Subcutaneous abdominal adipose tissue (tissue), 5 donors: ENCODE results near the gene HBG1.

Source experiments
- H3K27ac ChIP-seq: one replicate; pipeline ENCODE4 v1.7.0; 2013; ENCODE audit warnings: low read depth, mild to moderate bottlenecking, inconsistent platforms, low read length, moderate library complexity
- H3K27me3 ChIP-seq, 5 donors: one replicate each; pipeline ENCODE4 v1.7.0; 2013; ENCODE audit warnings: low read length in 5 of 5, inconsistent platforms in 1 of 5; ENCODE audit not compliant: control insufficient read depth in 5 of 5, insufficient read depth in 4 of 5
- H3K36me3 ChIP-seq, 5 donors: one replicate each; pipeline ENCODE4 v1.7.0; 2013; ENCODE audit warnings: low read length in 5 of 5; ENCODE audit not compliant: control insufficient read depth in 5 of 5, insufficient read depth in 5 of 5
- H3K4me1 ChIP-seq, 5 donors: one replicate each; pipeline ENCODE4 v1.7.0; 2013; ENCODE audit warnings: low read length in 5 of 5, mild to moderate bottlenecking in 3 of 5, moderate library complexity in 1 of 5; ENCODE audit not compliant: control insufficient read depth in 5 of 5, insufficient read depth in 5 of 5
- H3K4me3 ChIP-seq, 5 donors: one replicate each; pipeline ENCODE4 v1.7.0; 2013; ENCODE audit warnings: low read length in 5 of 5, low read depth in 1 of 5
- H3K9ac ChIP-seq, 5 donors: one replicate each; pipeline ENCODE4 v1.7.0; 2013; ENCODE audit warnings: low read length in 5 of 5, mild to moderate bottlenecking in 4 of 5, moderate library complexity in 3 of 5
- H3K9me3 ChIP-seq, 5 donors: one replicate each; pipeline ENCODE4 v1.7.0; 2013; ENCODE audit warnings: low read length in 5 of 5; ENCODE audit not compliant: control insufficient read depth in 5 of 5
- donor health status: healthy.
- donor health status: healthy.
- donor health status: healthy.
- donor health status: healthy.
- donor health status: healthy.

HBG1 gene

DNA sequence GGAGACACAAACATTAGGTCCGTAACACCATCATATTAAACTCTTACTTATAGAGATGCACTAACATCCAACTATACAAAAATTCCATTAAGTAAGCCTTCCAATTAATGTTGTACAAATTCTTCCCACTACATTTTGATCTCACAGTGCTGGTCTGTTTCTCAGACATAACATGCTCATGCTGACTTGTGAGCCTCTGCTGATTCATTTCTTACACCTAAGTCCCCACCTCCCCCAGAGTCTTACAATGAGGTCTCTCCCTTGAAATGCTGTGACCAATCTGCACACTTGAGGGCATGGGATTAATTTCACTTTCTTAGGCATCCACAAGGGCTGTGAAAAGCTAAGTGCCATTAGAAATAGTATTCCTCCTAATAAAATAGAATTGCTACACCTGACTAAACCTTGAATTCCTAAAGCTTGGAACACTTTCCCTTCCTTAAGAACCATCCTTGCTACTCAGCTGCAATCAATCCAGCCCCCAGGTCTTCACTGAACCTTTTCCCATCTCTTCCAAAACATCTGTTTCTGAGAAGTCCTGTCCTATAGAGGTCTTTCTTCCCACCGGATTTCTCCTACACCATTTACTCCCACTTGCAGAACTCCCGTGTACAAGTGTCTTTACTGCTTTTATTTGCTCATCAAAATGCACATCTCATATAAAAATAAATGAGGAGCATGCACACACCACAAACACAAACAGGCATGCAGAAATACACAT is 2.0 kb downstream of the HBG1 start:
- no peaks in the 10 kb centered on the region for H3K36me3 ChIP-seq
- H3K4me1 ChIP-seq = no peaks in the 10 kb centered on the region
- H3K9me3 ChIP-seq = no peaks in the 10 kb centered on the region
- H3K27ac ChIP-seq = no peak overlapping the region
- no peak overlapping the region for H3K9ac ChIP-seq
- no peak overlapping the region for H3K4me3 ChIP-seq
- H3K27me3 ChIP-seq = peaks cover 0 to 6% (median 0%) of the 10 kb centered on the region in 5 donors

DNA sequence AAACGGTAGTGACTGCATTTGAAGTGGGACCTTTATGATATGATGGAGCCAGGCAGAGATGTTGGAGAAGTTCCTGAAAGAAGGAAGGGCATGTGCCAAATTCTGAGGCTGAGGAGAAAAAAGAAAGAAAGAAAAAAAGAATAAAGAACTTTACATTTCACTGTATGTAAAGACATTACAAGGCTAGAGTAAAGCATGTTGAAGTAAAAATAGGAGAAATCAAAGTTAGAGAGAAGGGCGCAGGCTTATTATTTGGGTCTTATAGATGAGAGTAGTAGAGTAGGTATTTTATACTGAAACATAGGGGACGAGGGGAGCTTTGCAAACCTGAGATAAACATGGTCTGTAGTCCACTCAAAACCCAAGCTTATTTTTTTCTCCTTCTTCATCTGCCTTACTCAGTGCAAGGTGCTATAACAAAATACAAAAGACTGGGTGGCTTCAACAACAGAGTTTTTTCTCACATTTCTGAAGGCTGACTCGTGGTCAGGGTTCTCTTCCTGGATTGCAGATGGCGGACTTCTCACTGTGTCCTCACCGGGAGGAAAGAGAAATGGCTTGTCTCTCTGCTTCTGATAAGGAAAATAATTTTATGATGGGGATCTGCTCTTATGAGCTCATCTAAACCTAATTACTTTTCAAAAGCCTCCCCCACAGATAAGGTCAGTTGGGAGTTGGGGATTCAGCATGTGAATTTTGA is 2.7 kb downstream of the HBG1 start:
- no peaks in the 10 kb centered on the region for H3K4me1 ChIP-seq
- H3K27me3 ChIP-seq = peaks cover 0 to 6% (median 0%) of the 10 kb centered on the region in 5 donors
- no peak overlapping the region for H3K9ac ChIP-seq
- no peak overlapping the region for H3K4me3 ChIP-seq
- H3K27ac ChIP-seq = no peak overlapping the region
- no peaks in the 10 kb centered on the region for H3K9me3 ChIP-seq
- H3K36me3 ChIP-seq = no peaks in the 10 kb centered on the region

DNA sequence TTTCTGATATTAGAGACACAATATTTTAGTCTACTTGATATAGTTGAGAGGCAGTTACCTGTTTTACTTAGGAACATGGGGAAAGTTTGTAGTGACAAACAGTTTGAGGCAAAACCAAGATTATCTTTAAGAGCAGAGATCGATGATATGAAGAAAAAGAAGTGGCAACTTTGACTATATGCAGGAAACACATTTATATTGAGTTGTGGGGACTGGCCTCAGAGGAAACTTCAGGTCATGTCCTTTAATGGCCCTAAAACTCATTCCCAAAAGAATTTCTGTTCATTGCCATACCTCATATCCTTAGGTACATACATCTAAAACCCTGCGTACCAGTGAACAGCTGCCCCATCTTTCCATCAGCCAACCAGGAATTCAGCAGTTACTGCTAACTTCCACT is 4.5 kb downstream of the HBG1 start:
- no peak overlapping the region for H3K4me3 ChIP-seq
- H3K9me3 ChIP-seq = no peaks in the 10 kb centered on the region
- H3K36me3 ChIP-seq = no peaks in the 10 kb centered on the region
- H3K9ac ChIP-seq = no peak overlapping the region
- H3K27ac ChIP-seq = no peak overlapping the region
- no peaks in the 10 kb centered on the region for H3K4me1 ChIP-seq
- H3K27me3 ChIP-seq = peaks cover 0 to 6% (median 0%) of the 10 kb centered on the region in 5 donors

DNA sequence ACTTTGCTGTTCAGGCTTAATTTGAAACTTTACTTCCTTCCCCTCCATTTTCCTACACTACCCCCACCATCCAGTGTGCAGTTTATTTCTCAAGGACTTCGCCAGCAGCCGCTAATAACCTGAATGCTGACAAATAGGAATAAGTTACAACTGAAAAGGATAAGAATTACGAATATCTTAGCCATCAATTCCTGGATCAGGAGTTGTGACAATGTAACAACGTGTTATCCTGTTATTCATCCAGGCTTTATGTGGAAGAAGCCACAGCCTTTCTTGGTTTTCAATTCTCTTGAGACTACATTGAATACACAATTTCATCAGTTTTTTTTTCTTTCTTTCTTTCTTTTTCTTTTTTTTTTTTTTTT is 5.9 kb downstream of the HBG1 start:
- H3K27me3 ChIP-seq = peaks cover 0 to 6% (median 0%) of the 10 kb centered on the region in 5 donors
- H3K9ac ChIP-seq = no peak overlapping the region
- H3K9me3 ChIP-seq = no peaks in the 10 kb centered on the region
- no peak overlapping the region for H3K27ac ChIP-seq
- no peak overlapping the region for H3K4me3 ChIP-seq
- no peaks in the 10 kb centered on the region for H3K4me1 ChIP-seq
- no peaks in the 10 kb centered on the region for H3K36me3 ChIP-seq

DNA sequence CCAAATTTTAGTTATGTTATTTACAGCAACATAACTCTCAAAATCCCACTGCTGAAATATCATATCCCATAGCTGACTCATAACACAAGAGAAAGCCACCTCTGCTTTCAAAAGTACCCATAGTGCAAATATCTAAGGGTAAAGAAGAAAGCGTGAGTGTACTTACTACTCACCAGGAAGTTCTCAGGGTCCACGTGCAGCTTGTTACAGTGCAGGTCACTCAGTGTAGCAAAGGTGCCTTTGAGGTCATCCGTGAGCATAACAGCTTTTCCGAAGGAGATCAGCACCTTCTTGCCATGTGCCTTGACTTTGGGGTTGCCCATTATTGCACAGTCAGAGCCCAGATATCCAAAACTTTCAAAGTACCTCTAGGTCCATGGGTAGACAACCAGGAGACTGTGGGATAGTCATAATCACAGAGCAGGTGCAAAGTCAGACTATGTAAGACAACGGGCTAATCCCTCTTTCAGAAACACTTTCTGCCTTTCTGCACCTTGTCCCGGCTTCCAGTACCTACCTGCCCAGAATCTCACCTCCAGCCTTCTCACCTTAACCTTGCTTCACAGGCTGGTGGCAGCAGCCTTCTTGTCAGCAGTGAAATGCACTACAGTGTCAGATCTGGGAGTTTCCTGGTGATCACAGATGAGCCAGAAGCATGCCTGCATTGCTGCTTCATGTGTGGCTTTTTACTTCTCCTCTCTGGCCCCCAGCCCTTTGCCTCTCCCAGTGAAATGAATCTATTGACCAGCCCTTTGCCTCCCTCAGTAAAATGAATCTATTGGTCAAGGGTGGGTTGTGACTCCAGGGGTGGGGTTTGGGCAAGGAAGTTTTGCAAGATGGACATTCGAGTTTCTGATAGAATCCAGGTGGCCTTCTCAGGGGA is 6.5 kb downstream of the HBG1 start:
- no peaks in the 10 kb centered on the region for H3K36me3 ChIP-seq
- no peak overlapping the region for H3K9ac ChIP-seq
- peaks cover 0 to 6% (median 0%) of the 10 kb centered on the region in 5 donors for H3K27me3 ChIP-seq
- no peak overlapping the region for H3K4me3 ChIP-seq
- no peak overlapping the region for H3K27ac ChIP-seq
- H3K9me3 ChIP-seq = no peaks in the 10 kb centered on the region
- no peaks in the 10 kb centered on the region for H3K4me1 ChIP-seq

DNA sequence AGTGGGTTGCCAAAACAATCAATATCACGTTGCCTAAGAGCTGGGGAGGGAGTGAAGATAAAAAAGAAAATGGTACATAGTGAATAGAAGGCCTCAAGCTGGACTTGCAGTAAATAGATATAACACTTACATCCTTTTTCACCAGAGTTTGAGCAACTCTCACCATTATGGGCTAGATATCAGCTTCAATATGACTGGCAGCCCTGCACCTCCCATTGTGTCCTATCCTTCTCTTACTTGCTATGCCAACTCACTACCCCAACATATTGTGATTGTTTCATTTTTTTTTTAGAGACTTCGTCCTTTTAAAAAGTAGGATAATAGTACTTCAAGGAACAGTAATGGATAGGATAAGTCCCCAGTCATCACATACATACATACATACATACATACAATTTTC is 7.4 kb downstream of the HBG1 start:
- peaks cover 0 to 6% (median 0%) of the 10 kb centered on the region in 5 donors for H3K27me3 ChIP-seq
- no peak overlapping the region for H3K4me3 ChIP-seq
- H3K36me3 ChIP-seq = no peaks in the 10 kb centered on the region
- H3K27ac ChIP-seq = no peak overlapping the region
- no peak overlapping the region for H3K9ac ChIP-seq
- no peaks in the 10 kb centered on the region for H3K9me3 ChIP-seq
- H3K4me1 ChIP-seq = no peaks in the 10 kb centered on the region

DNA sequence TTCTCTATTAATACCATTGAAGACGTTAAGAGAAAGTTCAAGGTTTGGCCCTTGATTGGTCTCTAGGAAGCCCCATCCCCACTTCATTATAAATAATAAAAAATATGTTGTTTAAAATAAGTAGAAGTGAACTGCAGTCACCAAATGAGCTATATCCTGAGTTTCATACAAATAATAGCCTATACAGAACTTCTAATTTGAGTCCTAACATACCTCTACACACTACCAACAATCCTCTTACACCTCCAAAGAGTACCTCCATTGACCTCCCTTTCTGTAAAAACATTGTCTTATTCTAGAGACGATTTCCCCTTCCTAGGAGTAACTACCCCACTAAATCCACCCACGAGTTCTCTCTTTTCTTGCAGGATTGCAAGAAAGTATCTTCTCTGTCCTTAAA is 8.2 kb downstream of the HBG1 start:
- Histone ChIP-seq H3K27ac (no peak overlapping the region), H3K36me3 (no peaks in the 10 kb centered on the region), H3K27me3 (peaks cover 0 to 6% (median 0%) of the 10 kb centered on the region in 5 donors), H3K4me1 (no peaks in the 10 kb centered on the region), H3K9me3 (no peaks in the 10 kb centered on the region), H3K4me3 (no peak overlapping the region), H3K9ac (no peak overlapping the region)

DNA sequence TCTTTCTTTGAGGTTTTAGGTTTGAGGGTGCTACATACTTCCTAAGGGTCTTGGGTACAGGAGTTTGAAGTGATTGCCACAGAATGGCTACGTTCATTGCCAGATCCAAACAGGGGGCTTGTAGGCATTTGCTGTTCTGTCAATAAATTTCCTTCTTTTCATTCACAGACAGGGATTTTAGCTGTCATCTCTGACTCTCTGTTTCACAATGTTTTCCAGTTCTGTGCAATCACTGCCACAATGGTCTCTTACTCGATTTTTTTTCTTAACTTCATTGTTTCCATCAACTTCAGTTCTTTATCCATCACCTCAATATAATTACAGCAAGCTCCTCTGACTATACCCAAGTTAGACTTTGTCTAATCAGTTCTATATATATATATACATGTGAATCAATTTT is 9.2 kb downstream of the HBG1 start:
- Histone ChIP-seq H3K27ac (no peak overlapping the region), H3K9me3 (no peaks in the 10 kb centered on the region), H3K4me3 (no peak overlapping the region), H3K4me1 (no peaks in the 10 kb centered on the region), H3K36me3 (no peaks in the 10 kb centered on the region), H3K9ac (no peak overlapping the region), H3K27me3 (peaks cover 0 to 6% (median 0%) of the 10 kb centered on the region in 5 donors)

DNA sequence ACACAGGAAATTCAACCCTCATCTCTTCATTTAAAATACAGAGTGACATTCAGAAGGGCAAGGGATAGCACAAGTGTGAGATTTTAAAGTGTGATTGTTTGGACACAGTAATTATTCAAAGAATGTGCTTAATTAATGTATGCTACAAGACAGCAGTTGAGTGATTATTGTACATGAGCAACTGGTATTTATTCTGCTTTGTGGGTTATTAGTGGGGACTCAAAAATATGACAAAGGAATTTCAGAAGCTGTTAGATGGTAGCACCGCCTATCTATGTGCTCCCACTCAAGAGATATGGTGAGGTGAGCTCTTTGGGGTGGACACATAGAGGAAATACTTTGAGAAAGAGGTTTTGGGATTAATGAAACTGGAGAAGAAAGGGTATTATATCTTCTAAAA is 9.6 kb downstream of the HBG1 start:
- Histone ChIP-seq H3K36me3 (no peaks in the 10 kb centered on the region), H3K9me3 (no peaks in the 10 kb centered on the region), H3K27me3 (peaks cover 0 to 6% (median 0%) of the 10 kb centered on the region in 5 donors), H3K9ac (no peak overlapping the region), H3K27ac (no peak overlapping the region), H3K4me1 (no peaks in the 10 kb centered on the region), H3K4me3 (no peak overlapping the region)

DNA sequence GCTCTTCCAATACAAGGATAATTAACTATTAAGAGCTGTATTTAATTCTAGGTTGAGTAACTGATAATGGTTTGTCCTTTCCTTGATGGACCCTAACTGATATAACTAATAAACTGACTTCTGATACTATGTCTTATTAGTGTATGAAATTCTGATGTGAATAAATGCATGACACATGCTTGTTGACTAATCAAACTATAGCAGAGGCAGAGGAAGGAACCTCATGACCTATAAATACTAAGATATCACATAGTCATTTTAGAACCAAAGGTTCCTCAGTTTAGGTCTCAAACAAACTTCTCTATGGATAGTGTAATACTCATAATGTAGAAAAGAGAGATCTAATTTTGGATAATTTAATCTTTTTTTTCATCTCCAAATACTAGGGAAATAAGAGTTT is 10.6 kb downstream of the HBG1 start:
- Histone ChIP-seq H3K4me1 (no peaks in the 10 kb centered on the region), H3K4me3 (no peak overlapping the region), H3K36me3 (no peaks in the 10 kb centered on the region), H3K27ac (no peak overlapping the region), H3K9me3 (no peaks in the 10 kb centered on the region), H3K9ac (no peak overlapping the region), H3K27me3 (peaks cover 0 to 6% (median 0%) of the 10 kb centered on the region in 5 donors)
